WTC11 (cell line): ENCODE results near the gene MICAL2.

Source experiments
- ETV6 ChIP-seq: sonication (generic); formaldehyde crosslinking; IDR thresholded peaks from 2 replicates; pipeline ENCODE4 v1.8.1; 2022; ENCODE audit warnings: mild to moderate bottlenecking, missing genetic modification reagents
- TF ChIP-seq, protein P1 (sequence below): fragments of 200-600 bp; IDR thresholded peaks from 2 replicates; pipeline ENCODE4 v1.8.0; 2022; ENCODE audit warnings: antibody characterized with exemption

DNA sequence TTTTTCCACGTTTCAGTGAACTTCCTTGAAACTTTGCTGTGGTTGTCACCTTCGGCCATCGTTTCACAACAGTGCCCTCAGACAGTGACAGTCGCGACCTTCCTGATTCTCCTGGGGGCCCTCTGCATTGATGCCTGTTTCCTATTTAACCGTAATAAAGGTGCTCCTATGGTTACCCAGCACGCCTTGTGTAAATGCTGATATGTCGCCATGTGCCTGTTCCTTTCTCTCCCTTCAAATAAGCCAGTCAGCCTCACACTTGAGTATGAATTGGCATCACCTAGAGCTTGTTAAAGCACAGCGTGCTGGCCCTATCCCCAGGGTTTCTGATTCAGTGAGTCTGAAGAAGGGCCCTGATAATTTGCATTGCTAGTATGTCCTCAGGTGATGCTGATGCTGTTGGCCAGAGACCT, 104.8 kb downstream of the MICAL2 start:
- TF ChIP-seq, protein P1, sequence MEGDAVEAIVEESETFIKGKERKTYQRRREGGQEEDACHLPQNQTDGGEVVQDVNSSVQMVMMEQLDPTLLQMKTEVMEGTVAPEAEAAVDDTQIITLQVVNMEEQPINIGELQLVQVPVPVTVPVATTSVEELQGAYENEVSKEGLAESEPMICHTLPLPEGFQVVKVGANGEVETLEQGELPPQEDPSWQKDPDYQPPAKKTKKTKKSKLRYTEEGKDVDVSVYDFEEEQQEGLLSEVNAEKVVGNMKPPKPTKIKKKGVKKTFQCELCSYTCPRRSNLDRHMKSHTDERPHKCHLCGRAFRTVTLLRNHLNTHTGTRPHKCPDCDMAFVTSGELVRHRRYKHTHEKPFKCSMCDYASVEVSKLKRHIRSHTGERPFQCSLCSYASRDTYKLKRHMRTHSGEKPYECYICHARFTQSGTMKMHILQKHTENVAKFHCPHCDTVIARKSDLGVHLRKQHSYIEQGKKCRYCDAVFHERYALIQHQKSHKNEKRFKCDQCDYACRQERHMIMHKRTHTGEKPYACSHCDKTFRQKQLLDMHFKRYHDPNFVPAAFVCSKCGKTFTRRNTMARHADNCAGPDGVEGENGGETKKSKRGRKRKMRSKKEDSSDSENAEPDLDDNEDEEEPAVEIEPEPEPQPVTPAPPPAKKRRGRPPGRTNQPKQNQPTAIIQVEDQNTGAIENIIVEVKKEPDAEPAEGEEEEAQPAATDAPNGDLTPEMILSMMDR, result no peak
- no peak for TF ChIP-seq ETV6
